GM12878 (cell line): Measurements from ENCODE around the gene MFNG. TPM values are rescaled to one million over a fixed set of nuclear protein-coding genes. Genes with fewer than 3 reads are reported as not detected.

Source experiments
- ATAC-seq: fragments of 200-7000 bp; cut with Tn5 transposase; 3 replicates; pipeline ENCODE4 v1.9.1; 2020; ENCODE audit warnings: mild to moderate bottlenecking, moderate library complexity
- BruUV-seq: library from RNA; stranded (reverse); fragments of 400-500 nt; replicated peaks from 2 replicates; lab custom pipeline; 2021; lab: Mats Ljungman, UMichigan
- CTCF ChIA-PET: fragments of 300-600 bp; sonication (Branson Sonifier 250); formaldehyde crosslinking; extraction: SDS; loops from one replicate; lab custom pipeline; 2021; ENCODE audit warnings: inconsistent platforms; lab: Yijun Ruan, JAX
- POLR2A ChIA-PET: fragments of 350-600 bp; formaldehyde crosslinking; extraction: SDS; loops from one replicate; lab custom pipeline; 2021; ENCODE audit warnings: inconsistent platforms; lab: Charles Lee
- RAD21 ChIA-PET: fragments of 300-600 bp; sonication (Branson Sonifier 250); formaldehyde crosslinking; loops from one replicate; lab custom pipeline; 2023; ENCODE audit warnings: antibody characterized with exemption; ENCODE audit not compliant: unreplicated experiment; lab: Charles Lee
- SMC1A ChIA-PET: fragments of 300-600 bp; sonication (Branson Sonifier 250); formaldehyde crosslinking; loops from one replicate; lab custom pipeline; 2023; ENCODE audit not compliant: unreplicated experiment, uncharacterized antibody; lab: Charles Lee
- DNase-seq: peaks from one replicate; pipeline ENCODE4 v3.0.0-alpha.2; 2011; ENCODE audit warnings: low read depth, low spot score
- FAIRE-seq: peaks from 3 replicates; lab custom pipeline; 2011; peaks lifted over from hg19 to GRCh38; lab: Jason Lieb, UNC
- H2AFZ ChIP-seq: 2 replicates; pipeline ENCODE4 v1.6.0; 2011; ENCODE audit warnings: low read depth, low read length, control low read depth; ENCODE audit not compliant: control insufficient read depth
- H3K27ac ChIP-seq: 2 replicates; pipeline ENCODE4 v1.5.1; 2011; ENCODE audit warnings: control low read depth; ENCODE audit not compliant: control insufficient read depth, insufficient read depth
- H3K27me3 ChIP-seq, 2 experiments: replicated peaks in 1 of 2; 2 replicates each; pipeline versions ENCODE4 v1.6.0 to v1.6.1; 2011; ENCODE audit warnings: low read length in 1 of 2; ENCODE audit not compliant: control insufficient read depth in 2 of 2, insufficient read depth in 2 of 2
- H3K36me3 ChIP-seq, 2 experiments: 2 replicates each; pipeline ENCODE4 v1.5.1; 2011; ENCODE audit warnings: low read length in 1 of 2; ENCODE audit not compliant: control insufficient read depth in 2 of 2, insufficient read depth in 2 of 2
- H3K4me1 ChIP-seq: 2 replicates; pipeline ENCODE4 v1.6.1; 2011; ENCODE audit warnings: mild to moderate bottlenecking, low read length, moderate library complexity, mixed read lengths; ENCODE audit not compliant: control insufficient read depth, insufficient read depth
- H3K4me2 ChIP-seq: 2 replicates; pipeline ENCODE4 v1.6.0; 2011; ENCODE audit warnings: control low read depth; ENCODE audit not compliant: control insufficient read depth, insufficient read depth
- H3K4me3 ChIP-seq: fragments of 200-600 bp; sonication (generic); 2 replicates; pipeline ENCODE4 v1.5.1; 2016
- H3K79me2 ChIP-seq: 2 replicates; pipeline ENCODE4 v1.6.0; 2011; ENCODE audit warnings: low read length; ENCODE audit not compliant: control insufficient read depth, insufficient read depth
- H3K9ac ChIP-seq: 2 replicates; pipeline ENCODE4 v1.8.0; 2011; ENCODE audit warnings: low read length, control low read depth, mixed read lengths; ENCODE audit not compliant: control insufficient read depth, insufficient read depth
- H3K9me3 ChIP-seq: replicated peaks from 3 replicates; pipeline ENCODE4 v1.5.1; 2011; ENCODE audit warnings: mild to moderate bottlenecking, low read length; ENCODE audit not compliant: control insufficient read depth, insufficient read depth
- H4K20me1 ChIP-seq: 2 replicates; pipeline ENCODE4 v1.6.0; 2011; ENCODE audit not compliant: control insufficient read depth, insufficient read depth
- CEBPB ChIP-seq, 2 experiments: fragments of 150-350 bp in 1 of 2; IDR thresholded peaks; 2 replicates each; pipeline ENCODE4 v1.6.1; 2012 to 2014; ENCODE audit warnings: low read depth in 2 of 2, low read length in 2 of 2, borderline replicate concordance in 1 of 2, inconsistent platforms in 1 of 2
- CREM ChIP-seq: IDR thresholded peaks from 2 replicates; pipeline ENCODE4 v1.6.1; 2014; ENCODE audit warnings: antibody characterized with exemption, low read depth
- JUNB ChIP-seq: IDR thresholded peaks from 2 replicates; pipeline ENCODE4 v1.6.1; 2016; ENCODE audit warnings: antibody characterized with exemption, mild to moderate bottlenecking
- NR2C2 ChIP-seq: IDR thresholded peaks from 2 replicates; pipeline ENCODE4 v1.6.1; 2011; ENCODE audit warnings: borderline replicate concordance, low read depth; ENCODE audit not compliant: control insufficient read depth, insufficient read length
- TBL1XR1 ChIP-seq: IDR thresholded peaks from 2 replicates; pipeline ENCODE4 v1.6.1; 2012; ENCODE audit warnings: low read depth, low read length, improper control_type of control experiment
- ZSCAN29 ChIP-seq: fragments of 450-650 bp; IDR thresholded peaks from 2 replicates; pipeline ENCODE4 v1.6.1; 2017; ENCODE audit warnings: mild to moderate bottlenecking, moderate library complexity
- WGBS: methylation state at CpG from one replicate; pipeline ENCODE4 v1.1.6; 2016; ENCODE audit warnings: low lambda C conversion rate; ENCODE audit not compliant: insufficient replicate concordance, insufficient coverage; ENCODE audit errors: missing lambda C conversion rate; 5-methylcytosine and 5-hydroxymethylcytosine counted together
- in situ Hi-C: fragments of 300-500 bp; cut with MboI; formaldehyde crosslinking; loops from 9 replicates; pipeline ENCODE4 v1.14.3; 2018; ENCODE audit warnings: mixed read lengths
- intact Hi-C: fragments of 100-400 bp; cut with micrococcal nuclease; formaldehyde crosslinking; loops from one replicate; pipeline ENCODE4 v1.14.2; 2022; ENCODE audit not compliant: unreplicated experiment
- polyA plus RNA-seq, 11 experiments: library from polyadenylated mRNA; depleted of rRNA in 4 of 11; unstranded in 6 of 11; stranded (reverse) in 5 of 11; fragments of >200 nt; fragmentation: Nextera tagmentation in 4 of 11; fragmentation: Illumina TruSeq in 1 of 11; extraction: Ambion mirVana in 4 of 11; extraction: Trizol in 1 of 11; gene quantifications; 1 replicate in 1 of 11; 2 replicates in 10 of 11; pipeline versions ENCODE4 v1.2.1 to v1.2.3, GENCODE V29; 2011 to 2016; ENCODE audit warnings: inconsistent platforms in 2 of 11, missing spikeins in 2 of 11, low read depth in 1 of 11
- total RNA-seq, 4 experiments: library from RNA; depleted of rRNA in 3 of 4; stranded (reverse); fragments of >200 nt in 3 of 4; fragmentation: Illumina TruSeq in 1 of 4; extraction: Trizol in 1 of 4; gene quantifications; 2 replicates each; pipeline versions ENCODE4 v1.2.1 to v1.2.3, GENCODE V29; 2013 to 2021
- TF ChIP-seq, protein P1 (sequence below): fragments of 450-650 bp; formaldehyde crosslinking; IDR thresholded peaks from 2 replicates; pipeline ENCODE4 v1.4.0; 2020; ENCODE audit warnings: mild to moderate bottlenecking, moderate library complexity
- TF ChIP-seq, protein P2 (sequence below): fragments of 450-650 bp; IDR thresholded peaks from 2 replicates; pipeline ENCODE4 v1.6.1; 2017; ENCODE audit warnings: mild to moderate bottlenecking
- TF ChIP-seq, protein P3 (sequence below): fragments of 450-650 bp; IDR thresholded peaks from 2 replicates; pipeline ENCODE4 v1.6.1; 2018; ENCODE audit warnings: mild to moderate bottlenecking, low read depth, moderate library complexity; ENCODE audit not compliant: partially characterized antibody
- TF ChIP-seq, protein P4 (sequence below): IDR thresholded peaks from 2 replicates; pipeline ENCODE4 v1.6.1; 2012; ENCODE audit warnings: low read depth, low read length, improper control_type of control experiment

Gene MFNG
- total and polyA plus RNA-seq, 10 of the 15 experiments (the other 5 are each of a cell fraction or from before 2014, with no cell fraction given): 11.5 to 117 (median 68.5) TPM

DNA sequence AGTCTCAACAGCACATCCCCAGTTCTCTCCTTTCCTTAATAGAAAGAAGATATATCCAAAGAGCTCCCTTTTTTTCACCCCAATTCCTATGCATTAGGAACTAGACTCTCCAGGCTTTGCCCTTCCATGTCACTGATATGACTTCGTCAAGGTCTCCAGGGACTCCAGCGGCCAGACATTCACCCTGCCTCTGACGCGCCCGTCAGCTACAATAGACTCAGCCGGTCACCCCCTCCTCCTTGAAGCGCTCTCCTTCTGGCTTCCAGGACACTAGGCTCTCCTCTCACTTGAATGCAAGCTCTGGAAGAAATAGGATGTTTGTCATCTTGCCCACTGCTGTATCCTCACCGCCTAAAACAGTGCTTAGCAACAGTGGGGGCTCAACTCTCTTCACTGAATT is 44.0 kb downstream of the MFNG start:
- FAIRE-seq (no peak), DNase-seq (no peak), ATAC-seq (no peak)
- Histone ChIP-seq H3K4me1 (no peaks in the 10 kb centered on the region), H3K27ac (no peak overlapping the region), H3K9ac (no peak overlapping the region), H3K4me3 (no peak overlapping the region), H2AFZ (no peak overlapping the region), H3K9me3 (no peaks in the 10 kb centered on the region; the same call in 2 of the 3 replicates), H3K4me2 (no peak overlapping the region), H3K36me3 (no peaks in the 10 kb centered on the region), H3K27me3 (no peaks in the 10 kb centered on the region; a peak in 3 of 4 replicates), H4K20me1 (no peaks in the 10 kb centered on the region), H3K79me2 (no peaks in the 10 kb centered on the region)
- ChIA-PET RAD21 (no interaction called here), SMC1A (interaction anchor here (0.9 kb wide), 1 partner anchor 14 kb away, joined by 3 read pairs; no protein-coding TSS in a partner anchor), POLR2A (no interaction called here), CTCF (interaction anchor here (2.2 kb wide), 1 partner anchor 30 kb away, joined by 7 read pairs; no protein-coding TSS in a partner anchor)
- in situ Hi-C loops: no loop called here
- intact Hi-C loops: loop anchor here (5.0 kb wide), 1 partner anchor 125 kb away; no protein-coding TSS in a partner anchor
- TF ChIP-seq NR2C2 (no peak), CEBPB (IDR thresholded peaks at IDR 0.05; ENCODE audit: borderline replicate concordance in 1 of 2, low read depth in 2 of 2, low read length in 2 of 2) (no peak), TBL1XR1 (no peak), ZSCAN29 (no peak), CREM (no peak), JUNB (no peak)
- TF ChIP-seq, protein P1, sequence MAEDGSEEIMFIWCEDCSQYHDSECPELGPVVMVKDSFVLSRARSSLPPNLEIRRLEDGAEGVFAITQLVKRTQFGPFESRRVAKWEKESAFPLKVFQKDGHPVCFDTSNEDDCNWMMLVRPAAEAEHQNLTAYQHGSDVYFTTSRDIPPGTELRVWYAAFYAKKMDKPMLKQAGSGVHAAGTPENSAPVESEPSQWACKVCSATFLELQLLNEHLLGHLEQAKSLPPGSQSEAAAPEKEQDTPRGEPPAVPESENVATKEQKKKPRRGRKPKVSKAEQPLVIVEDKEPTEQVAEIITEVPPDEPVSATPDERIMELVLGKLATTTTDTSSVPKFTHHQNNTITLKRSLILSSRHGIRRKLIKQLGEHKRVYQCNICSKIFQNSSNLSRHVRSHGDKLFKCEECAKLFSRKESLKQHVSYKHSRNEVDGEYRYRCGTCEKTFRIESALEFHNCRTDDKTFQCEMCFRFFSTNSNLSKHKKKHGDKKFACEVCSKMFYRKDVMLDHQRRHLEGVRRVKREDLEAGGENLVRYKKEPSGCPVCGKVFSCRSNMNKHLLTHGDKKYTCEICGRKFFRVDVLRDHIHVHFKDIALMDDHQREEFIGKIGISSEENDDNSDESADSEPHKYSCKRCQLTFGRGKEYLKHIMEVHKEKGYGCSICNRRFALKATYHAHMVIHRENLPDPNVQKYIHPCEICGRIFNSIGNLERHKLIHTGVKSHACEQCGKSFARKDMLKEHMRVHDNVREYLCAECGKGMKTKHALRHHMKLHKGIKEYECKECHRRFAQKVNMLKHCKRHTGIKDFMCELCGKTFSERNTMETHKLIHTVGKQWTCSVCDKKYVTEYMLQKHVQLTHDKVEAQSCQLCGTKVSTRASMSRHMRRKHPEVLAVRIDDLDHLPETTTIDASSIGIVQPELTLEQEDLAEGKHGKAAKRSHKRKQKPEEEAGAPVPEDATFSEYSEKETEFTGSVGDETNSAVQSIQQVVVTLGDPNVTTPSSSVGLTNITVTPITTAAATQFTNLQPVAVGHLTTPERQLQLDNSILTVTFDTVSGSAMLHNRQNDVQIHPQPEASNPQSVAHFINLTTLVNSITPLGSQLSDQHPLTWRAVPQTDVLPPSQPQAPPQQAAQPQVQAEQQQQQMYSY: no peak
- TF ChIP-seq, protein P2, sequence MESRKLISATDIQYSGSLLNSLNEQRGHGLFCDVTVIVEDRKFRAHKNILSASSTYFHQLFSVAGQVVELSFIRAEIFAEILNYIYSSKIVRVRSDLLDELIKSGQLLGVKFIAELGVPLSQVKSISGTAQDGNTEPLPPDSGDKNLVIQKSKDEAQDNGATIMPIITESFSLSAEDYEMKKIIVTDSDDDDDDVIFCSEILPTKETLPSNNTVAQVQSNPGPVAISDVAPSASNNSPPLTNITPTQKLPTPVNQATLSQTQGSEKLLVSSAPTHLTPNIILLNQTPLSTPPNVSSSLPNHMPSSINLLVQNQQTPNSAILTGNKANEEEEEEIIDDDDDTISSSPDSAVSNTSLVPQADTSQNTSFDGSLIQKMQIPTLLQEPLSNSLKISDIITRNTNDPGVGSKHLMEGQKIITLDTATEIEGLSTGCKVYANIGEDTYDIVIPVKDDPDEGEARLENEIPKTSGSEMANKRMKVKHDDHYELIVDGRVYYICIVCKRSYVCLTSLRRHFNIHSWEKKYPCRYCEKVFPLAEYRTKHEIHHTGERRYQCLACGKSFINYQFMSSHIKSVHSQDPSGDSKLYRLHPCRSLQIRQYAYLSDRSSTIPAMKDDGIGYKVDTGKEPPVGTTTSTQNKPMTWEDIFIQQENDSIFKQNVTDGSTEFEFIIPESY: no peak
- TF ChIP-seq, protein P3, sequence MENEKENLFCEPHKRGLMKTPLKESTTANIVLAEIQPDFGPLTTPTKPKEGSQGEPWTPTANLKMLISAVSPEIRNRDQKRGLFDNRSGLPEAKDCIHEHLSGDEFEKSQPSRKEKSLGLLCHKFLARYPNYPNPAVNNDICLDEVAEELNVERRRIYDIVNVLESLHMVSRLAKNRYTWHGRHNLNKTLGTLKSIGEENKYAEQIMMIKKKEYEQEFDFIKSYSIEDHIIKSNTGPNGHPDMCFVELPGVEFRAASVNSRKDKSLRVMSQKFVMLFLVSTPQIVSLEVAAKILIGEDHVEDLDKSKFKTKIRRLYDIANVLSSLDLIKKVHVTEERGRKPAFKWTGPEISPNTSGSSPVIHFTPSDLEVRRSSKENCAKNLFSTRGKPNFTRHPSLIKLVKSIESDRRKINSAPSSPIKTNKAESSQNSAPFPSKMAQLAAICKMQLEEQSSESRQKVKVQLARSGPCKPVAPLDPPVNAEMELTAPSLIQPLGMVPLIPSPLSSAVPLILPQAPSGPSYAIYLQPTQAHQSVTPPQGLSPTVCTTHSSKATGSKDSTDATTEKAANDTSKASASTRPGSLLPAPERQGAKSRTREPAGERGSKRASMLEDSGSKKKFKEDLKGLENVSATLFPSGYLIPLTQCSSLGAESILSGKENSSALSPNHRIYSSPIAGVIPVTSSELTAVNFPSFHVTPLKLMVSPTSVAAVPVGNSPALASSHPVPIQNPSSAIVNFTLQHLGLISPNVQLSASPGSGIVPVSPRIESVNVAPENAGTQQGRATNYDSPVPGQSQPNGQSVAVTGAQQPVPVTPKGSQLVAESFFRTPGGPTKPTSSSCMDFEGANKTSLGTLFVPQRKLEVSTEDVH: no peak
- TF ChIP-seq, protein P4, sequence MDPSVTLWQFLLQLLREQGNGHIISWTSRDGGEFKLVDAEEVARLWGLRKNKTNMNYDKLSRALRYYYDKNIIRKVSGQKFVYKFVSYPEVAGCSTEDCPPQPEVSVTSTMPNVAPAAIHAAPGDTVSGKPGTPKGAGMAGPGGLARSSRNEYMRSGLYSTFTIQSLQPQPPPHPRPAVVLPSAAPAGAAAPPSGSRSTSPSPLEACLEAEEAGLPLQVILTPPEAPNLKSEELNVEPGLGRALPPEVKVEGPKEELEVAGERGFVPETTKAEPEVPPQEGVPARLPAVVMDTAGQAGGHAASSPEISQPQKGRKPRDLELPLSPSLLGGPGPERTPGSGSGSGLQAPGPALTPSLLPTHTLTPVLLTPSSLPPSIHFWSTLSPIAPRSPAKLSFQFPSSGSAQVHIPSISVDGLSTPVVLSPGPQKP: no peak
- no TSS peak for BruUV-seq
- WGBS: 61% methylated on average over 8 of the region's 8 CpGs
